NCI-H748 treated with DMSO at 0.1 percent for 48 hours (cell line): ENCODE measurements around the gene BCL2L11.
A peak's percentile ranks its signal among the peaks of the same experiment; 100 is the strongest.

Experiments used
- DNase-seq: peaks from one replicate; lab custom pipeline; 2025; lab: John Stamatoyannopoulos, UW

BCL2L11 gene

GRCh38 chr2:111192776-111193368 is 72.2 kb downstream of the BCL2L11 start:
- DNase-seq, result no peak

GRCh38 chr2:111194835-111195621 is 74.3 kb downstream of the BCL2L11 start:
- DNase-seq, result no peak

- DNase-seq, result no peak
These were observed 75.7 kb downstream of the BCL2L11 start for GRCh38 chr2:111196435-111196834.

- no peak for DNase-seq
These were observed 78.0 kb downstream of the BCL2L11 start for GRCh38 chr2:111198701-111199100.

GRCh38 chr2:111199840-111200239 is 79.1 kb downstream of the BCL2L11 start:
- no peak for DNase-seq

GRCh38 chr2:111200333-111200881 is 79.7 kb downstream of the BCL2L11 start:
- peak; percentile 60 for DNase-seq

GRCh38 chr2:111201214-111201613 is 80.5 kb downstream of the BCL2L11 start:
- DNase-seq, result no peak

- DNase-seq, result no peak
These were observed 81.7 kb downstream of the BCL2L11 start for GRCh38 chr2:111202266-111203040.

GRCh38 chr2:111204706-111205105 is 84.0 kb downstream of the BCL2L11 start:
- no peak for DNase-seq

GRCh38 chr2:111205774-111206173 is 85.1 kb downstream of the BCL2L11 start:
- DNase-seq, result no peak

- DNase-seq, result no peak
These were observed 87.1 kb downstream of the BCL2L11 start for GRCh38 chr2:111207851-111208250.

- no peak for DNase-seq
These were observed 87.9 kb downstream of the BCL2L11 start for GRCh38 chr2:111208639-111209038.

GRCh38 chr2:111209045-111209514 is 88.4 kb downstream of the BCL2L11 start:
- no peak for DNase-seq

- DNase-seq, result no peak
These were observed 89.3 kb downstream of the BCL2L11 start for GRCh38 chr2:111210036-111210435.

- DNase-seq, result no peak
These were observed 93.2 kb downstream of the BCL2L11 start for GRCh38 chr2:111213877-111214276.

- no peak for DNase-seq
These were observed 96.3 kb downstream of the BCL2L11 start for GRCh38 chr2:111216811-111217652.
